ENCODE results near the gene AGAP9. TPM values are rescaled to one million over a fixed set of nuclear protein-coding genes. Genes with fewer than 3 reads are reported as not detected.

AGAP9 gene
- total RNA-seq, 4 donors from 2014 or later = 0.94 to 8.8 (median 3.3) TPM

DNA sequence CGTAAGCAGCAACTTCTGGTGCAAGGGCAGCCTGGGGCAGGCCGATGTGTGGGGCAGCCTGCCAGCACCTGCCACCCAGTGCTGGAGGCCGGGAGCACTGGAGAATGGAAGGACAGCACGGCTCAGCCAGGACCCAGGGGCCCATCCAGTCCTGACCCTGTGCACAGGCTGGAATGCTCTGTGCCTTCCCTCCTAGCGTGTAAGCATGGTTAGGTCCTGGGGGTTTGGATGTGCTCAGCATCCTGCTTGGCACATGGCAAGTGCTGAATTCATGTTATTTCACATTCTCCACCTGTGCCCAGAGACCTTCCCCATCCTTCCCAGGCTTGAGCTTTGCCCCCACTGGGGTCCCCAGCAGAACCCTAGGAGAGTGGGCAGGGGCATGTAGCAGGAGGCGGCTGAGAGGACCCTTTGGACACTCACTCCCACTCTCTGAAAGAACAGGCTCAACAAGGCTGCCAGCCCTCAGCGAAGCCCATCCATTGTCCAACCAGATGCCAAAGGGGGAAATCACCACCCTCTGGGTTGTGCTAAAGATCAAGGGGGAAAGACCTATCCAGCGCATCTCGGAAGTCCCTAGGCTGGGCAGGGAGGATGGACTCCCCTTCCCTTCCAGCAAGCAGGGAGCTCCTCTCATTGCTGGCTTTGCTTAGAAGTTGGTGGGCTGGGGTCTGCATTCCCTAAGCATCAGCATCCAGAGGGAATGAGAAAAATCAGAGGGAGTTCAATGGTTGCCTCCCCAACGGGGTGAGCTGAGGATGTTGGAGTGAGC is 69.2 kb downstream of the AGAP9 start:
- no peak for DNase-seq
- H3K4me1 ChIP-seq = no peaks in the 10 kb centered on the region
- intact Hi-C loops (cut with DNase I) = no loop called here
- H3K36me3 ChIP-seq = no peaks in the 10 kb centered on the region
- 63 to 73% methylated on average over 3 to 5 of the region's 10 CpGs for WGBS, 2 donors
- TF ChIP-seq, protein P1, sequence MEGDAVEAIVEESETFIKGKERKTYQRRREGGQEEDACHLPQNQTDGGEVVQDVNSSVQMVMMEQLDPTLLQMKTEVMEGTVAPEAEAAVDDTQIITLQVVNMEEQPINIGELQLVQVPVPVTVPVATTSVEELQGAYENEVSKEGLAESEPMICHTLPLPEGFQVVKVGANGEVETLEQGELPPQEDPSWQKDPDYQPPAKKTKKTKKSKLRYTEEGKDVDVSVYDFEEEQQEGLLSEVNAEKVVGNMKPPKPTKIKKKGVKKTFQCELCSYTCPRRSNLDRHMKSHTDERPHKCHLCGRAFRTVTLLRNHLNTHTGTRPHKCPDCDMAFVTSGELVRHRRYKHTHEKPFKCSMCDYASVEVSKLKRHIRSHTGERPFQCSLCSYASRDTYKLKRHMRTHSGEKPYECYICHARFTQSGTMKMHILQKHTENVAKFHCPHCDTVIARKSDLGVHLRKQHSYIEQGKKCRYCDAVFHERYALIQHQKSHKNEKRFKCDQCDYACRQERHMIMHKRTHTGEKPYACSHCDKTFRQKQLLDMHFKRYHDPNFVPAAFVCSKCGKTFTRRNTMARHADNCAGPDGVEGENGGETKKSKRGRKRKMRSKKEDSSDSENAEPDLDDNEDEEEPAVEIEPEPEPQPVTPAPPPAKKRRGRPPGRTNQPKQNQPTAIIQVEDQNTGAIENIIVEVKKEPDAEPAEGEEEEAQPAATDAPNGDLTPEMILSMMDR (IDR thresholded peaks at IDR 0.05) = no peak
- no peak for TF ChIP-seq POLR2A (IDR thresholded peaks at IDR 0.05)
- H3K9me3 ChIP-seq = no peaks in the 10 kb centered on the region
- H3K4me3 ChIP-seq = no peak overlapping the region
- H3K27me3 ChIP-seq = no peaks in the 10 kb centered on the region
- no peak overlapping the region for H3K27ac ChIP-seq

DNA sequence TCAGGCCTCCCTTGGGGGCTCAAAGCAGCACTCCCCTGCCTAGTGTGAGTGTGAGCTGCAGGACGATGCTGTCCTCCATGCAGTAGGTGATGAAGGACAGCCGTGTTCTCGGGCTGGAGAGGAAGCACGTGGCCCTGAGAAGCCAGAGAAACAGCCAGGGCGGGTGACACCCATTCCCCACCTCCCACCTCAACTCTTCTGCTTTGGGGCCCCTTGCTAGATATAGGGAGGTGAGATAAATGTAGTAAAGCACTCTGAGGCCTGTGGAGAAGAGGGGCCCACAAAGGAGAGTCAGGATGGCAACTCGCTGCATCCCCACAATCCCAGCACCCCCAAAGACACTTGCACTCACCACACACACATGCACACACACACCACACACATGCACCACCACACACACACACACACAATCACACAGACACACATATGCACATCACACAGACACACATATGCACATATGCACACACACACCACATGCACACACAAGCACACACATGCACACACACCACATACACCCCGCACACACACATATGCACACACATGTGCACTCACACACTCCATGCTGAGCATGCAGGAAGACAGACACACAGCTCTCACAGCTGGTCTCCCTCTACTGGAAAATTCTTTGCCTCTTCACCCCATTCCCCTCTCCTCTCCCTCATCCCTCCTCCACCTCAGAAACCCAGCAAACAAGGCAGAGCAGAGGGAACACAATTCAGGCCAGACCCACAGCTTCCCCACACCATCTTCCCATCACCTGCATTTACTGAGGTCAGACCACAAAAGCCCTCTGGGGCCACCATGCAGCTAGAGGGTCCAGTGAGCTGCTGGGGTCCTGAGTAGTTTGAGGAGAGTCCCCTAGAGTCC is 70.1 kb downstream of the AGAP9 start:
- intact Hi-C loops (cut with DNase I) = no loop called here
- Histone ChIP-seq H3K27ac (no peak overlapping the region), H3K36me3 (no peaks in the 10 kb centered on the region), H3K9me3 (no peaks in the 10 kb centered on the region), H3K4me3 (no peak overlapping the region), H3K4me1 (no peaks in the 10 kb centered on the region), H3K27me3 (no peaks in the 10 kb centered on the region)
- no peak for DNase-seq
- TF ChIP-seq, protein P1 (IDR thresholded peaks at IDR 0.05) = no peak
- TF ChIP-seq POLR2A (IDR thresholded peaks at IDR 0.05) = no peak
- WGBS, 2 donors = 52 to 77% methylated on average over 2 to 3 of the region's 7 CpGs

DNA sequence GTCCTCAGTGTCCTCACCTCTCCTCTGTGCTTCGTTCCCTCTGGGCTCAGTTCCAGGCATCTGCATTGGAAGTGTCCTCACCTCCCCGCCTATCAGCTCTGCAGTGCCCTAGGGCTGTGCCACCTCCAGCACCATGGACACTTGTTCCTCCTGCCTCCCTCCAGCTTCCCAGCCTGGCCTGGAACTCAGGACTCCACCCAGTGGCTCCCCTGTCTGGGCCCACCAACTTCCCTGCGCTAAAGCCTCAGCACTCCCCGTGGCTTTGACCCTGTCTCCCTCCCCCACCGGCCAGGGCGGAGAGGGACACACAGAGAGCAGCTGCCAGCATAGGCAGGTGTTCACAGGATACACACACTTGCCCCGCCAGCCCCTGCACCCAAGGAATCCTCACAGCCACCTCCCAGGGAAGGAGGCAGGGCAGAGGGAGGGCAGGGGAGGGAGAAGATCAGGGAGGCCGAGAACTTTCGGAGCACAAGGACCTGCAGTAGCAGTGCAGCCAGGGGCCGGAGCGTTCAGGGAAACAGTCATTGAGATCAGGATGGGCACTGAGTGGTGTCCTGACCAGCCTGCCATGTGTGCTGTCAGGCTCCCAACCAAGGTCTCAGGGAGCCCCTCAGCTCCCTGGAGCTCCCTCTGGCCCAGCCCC is 70.8 kb downstream of the AGAP9 start:
- intact Hi-C loops (cut with DNase I) = no loop called here
- Histone ChIP-seq H3K4me1 (no peaks in the 10 kb centered on the region), H3K4me3 (no peak overlapping the region), H3K27me3 (no peaks in the 10 kb centered on the region), H3K36me3 (no peaks in the 10 kb centered on the region), H3K27ac (no peak overlapping the region), H3K9me3 (no peaks in the 10 kb centered on the region)
- no peak for TF ChIP-seq POLR2A (IDR thresholded peaks at IDR 0.05)
- TF ChIP-seq, protein P1 (IDR thresholded peaks at IDR 0.05) = no peak
- no peak for DNase-seq
- WGBS, 2 donors = 66 to 77% methylated on average over 6 of the region's 11 CpGs

DNA sequence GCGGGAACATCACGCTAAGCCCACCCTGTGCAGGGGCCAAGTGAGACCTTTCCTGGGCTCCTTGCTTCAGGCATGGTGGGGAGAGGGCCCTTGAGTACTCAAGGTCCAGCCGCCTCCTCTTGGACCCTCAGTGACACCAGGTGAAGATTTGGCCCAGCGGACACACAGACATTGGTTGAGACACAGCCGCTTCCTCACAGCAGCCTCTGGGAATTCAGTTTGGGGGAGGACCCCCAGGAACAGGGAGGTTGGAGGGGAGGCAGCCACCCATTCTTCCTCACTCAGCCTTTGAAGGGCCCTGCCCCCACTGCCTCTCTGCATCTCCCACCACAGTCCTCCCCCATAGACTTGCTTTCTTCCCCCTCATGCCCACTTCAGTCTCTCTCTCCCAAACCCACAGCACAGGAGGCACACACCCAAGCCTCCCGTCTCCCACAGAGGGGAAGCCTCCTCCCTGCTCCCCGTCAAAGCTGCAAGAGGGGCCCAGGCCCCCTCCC is 71.4 kb downstream of the AGAP9 start:
- 53 to 82% methylated on average over 2 to 6 of the region's 7 CpGs for WGBS, 2 donors
- no peaks in the 10 kb centered on the region for H3K36me3 ChIP-seq

More for the DNA sequence above, 71.4 kb downstream of the AGAP9 start:
- Histone ChIP-seq H3K9me3 (no peaks in the 10 kb centered on the region), H3K27ac (no peak overlapping the region), H3K4me3 (no peak overlapping the region), H3K27me3 (no peaks in the 10 kb centered on the region), H3K4me1 (no peaks in the 10 kb centered on the region)
- TF ChIP-seq POLR2A (IDR thresholded peaks at IDR 0.05) = no peak
- TF ChIP-seq, protein P1 (IDR thresholded peaks at IDR 0.05) = no peak
- intact Hi-C loops (cut with DNase I) = no loop called here
- DNase-seq = no peak

Small RNAs within 50 kb of the gene (small RNA-seq; reads per million reads assigned to genes)
- gene AL591684.3 = 0 reads per million in 4 donors
- gene RNA5SP312 = 0 reads per million in 4 donors

Other genes starting within 250 kb of the AGAP9 start
- 10 to 100 TPM in 1 of 4 donors, under 1 TPM in 3; 0.29 to 12.6 (median 0.57) TPM for gene GDF10, start 223.4 kb downstream of the AGAP9 start, total RNA-seq
- gene GDF2, start 201.2 kb downstream of the AGAP9 start, total RNA-seq = not detected
- not detected for gene RBP3, start 175.3 kb downstream of the AGAP9 start, total RNA-seq
- gene ZNF488, start 139.3 kb downstream of the AGAP9 start, total RNA-seq = 1 to 10 TPM in 1 of 4 donors, under 1 TPM in 3; 0.29 to 1.4 (median 0.73) TPM
- gene ANXA8, start 39.5 kb downstream of the AGAP9 start, total RNA-seq = 100 to 1,000 TPM; 101 to 213 (median 180) TPM
- 10 to 100 TPM in 2 of 4 donors, not detected in 2; 10.0 to 30.8 TPM for gene FAM25G, start 31.9 kb downstream of the AGAP9 start, total RNA-seq
- 1 to 10 TPM; 1.0 to 4.9 (median 2.1) TPM for gene SYT15B, start 240.0 kb upstream of the AGAP9 start, total RNA-seq

Data from esophagus squamous epithelium (tissue), 5 donors.